Measurements from ENCODE around the gene KCNJ6. TPM values are rescaled to one million over a fixed set of nuclear protein-coding genes. Genes with fewer than 3 reads are reported as not detected.

KCNJ6 gene
- total and polyA plus RNA-seq, 10 of the 15 experiments (the other 5 are each of a cell fraction or from before 2014, with no cell fraction given): 0.03 to 0.07 (median 0.04) TPM; not detected in 7

DNA sequence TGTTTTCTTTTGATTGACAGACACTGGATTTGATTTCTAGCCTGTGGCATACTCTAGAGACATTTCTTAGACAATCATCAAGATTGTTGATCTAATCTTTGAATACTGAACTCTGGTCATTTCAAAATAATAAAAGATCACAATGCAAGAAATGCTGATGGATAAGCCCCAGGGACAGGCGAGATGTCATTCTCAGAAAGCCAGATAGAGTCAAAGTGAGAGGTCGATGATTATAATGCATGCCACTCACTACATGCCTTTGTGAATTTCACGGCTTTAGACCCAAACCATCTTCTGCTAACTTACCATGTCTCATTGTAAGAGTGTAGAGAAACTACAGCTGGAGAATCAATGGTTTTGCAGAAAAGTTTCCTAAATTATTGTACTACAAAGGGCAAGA is 292.6 kb downstream of the KCNJ6 start (continued):
- TF ChIP-seq NBN (IDR thresholded peaks at IDR 0.05): no peak

- BruUV-seq (replicated peaks): no TSS peak
- Histone ChIP-seq H3K27me3 (replicated peaks in 1 of 2; ENCODE audit: control insufficient read depth in 2 of 2, insufficient read depth in 2 of 2, low read length in 1 of 2) (no peaks in the 10 kb centered on the region), H3K79me2 (ENCODE audit: control insufficient read depth, insufficient read depth, low read length) (no peaks in the 10 kb centered on the region), H3K36me3 (ENCODE audit: control insufficient read depth in 2 of 2, insufficient read depth in 2 of 2, low read length in 1 of 2) (no peaks in the 10 kb centered on the region), H3K4me3 (no peak overlapping the region), H4K20me1 (ENCODE audit: control insufficient read depth, insufficient read depth) (no peaks in the 10 kb centered on the region), H3K4me2 (ENCODE audit: control insufficient read depth, insufficient read depth) (no peak overlapping the region), H3K27ac (ENCODE audit: control insufficient read depth, insufficient read depth) (no peak overlapping the region), H3K9ac (ENCODE audit: control insufficient read depth, insufficient read depth, low read length) (no peak overlapping the region), H2AFZ (ENCODE audit: control insufficient read depth, low read depth, low read length) (no peak overlapping the region), H3K4me1 (ENCODE audit: control insufficient read depth, insufficient read depth, low read length) (peaks cover 3% of the 10 kb centered on the region; the same call in 1 of the 2 replicates), H3K9me3 (replicated peaks; ENCODE audit: control insufficient read depth, insufficient read depth, low read length) (no peaks in the 10 kb centered on the region; the same call in 1 of the 3 replicates)
- no peak for DNase-seq (ENCODE audit: low read depth, low spot score)
- no peak for ATAC-seq
- intact Hi-C loops (cut with micrococcal nuclease; ENCODE audit: unreplicated experiment): no loop called here
- FAIRE-seq: no peak
- POLR2A ChIA-PET: interaction anchor here (0.9 kb wide), 1 partner anchor 59 kb away, joined by 3 read pairs; no protein-coding TSS in a partner anchor
- 53% methylated on average over 3 of the region's 3 CpGs for WGBS (ENCODE audit: insufficient coverage, insufficient replicate concordance, low lambda C conversion rate, missing lambda C conversion rate)
- RAD21 ChIA-PET (ENCODE audit: unreplicated experiment): no interaction called here
- SMC1A ChIA-PET (ENCODE audit: uncharacterized antibody, unreplicated experiment): interaction anchor here (1.1 kb wide), 1 partner anchor 18 kb away, joined by 3 read pairs; no protein-coding TSS in a partner anchor
- CTCF ChIA-PET: interaction anchor here (1.7 to 3.1 kb wide), 2 partner anchors 13 to 59 kb away, joined by 4 to 14 read pairs; no protein-coding TSS in a partner anchor
- in situ Hi-C loops (cut with MboI): no loop called here
- TF ChIP-seq ELK1 (IDR thresholded peaks at IDR 0.05; ENCODE audit: low read depth, low read length) (no peak), ZBTB4 (CRISPR knock-in tag; IDR thresholded peaks at IDR 0.05) (no peak), NRF1 (conservative IDR thresholded peaks at IDR 0.05; ENCODE audit: low read depth, low read length) (no peak), ZNF274 (IDR thresholded peaks at IDR 0.05; ENCODE audit: insufficient read depth, insufficient read length) (no peak), GABPA (IDR thresholded peaks at IDR 0.05; ENCODE audit: low read depth) (no peak), RFX5 (IDR thresholded peaks at IDR 0.05; ENCODE audit: low read depth, low read length) (no peak), NFYA (IDR thresholded peaks at IDR 0.05; ENCODE audit: borderline replicate concordance, low read depth, low read length) (no peak), NBN (IDR thresholded peaks at IDR 0.05) (no peak), SIN3A (IDR thresholded peaks at IDR 0.05; ENCODE audit: low read depth, low read length) (no peak), PAX8 (IDR thresholded peaks at IDR 0.05) (no peak), REST (IDR thresholded peaks at IDR 0.05; ENCODE audit: low read depth, low read length) (no peak)
- TF ChIP-seq, protein P1, sequence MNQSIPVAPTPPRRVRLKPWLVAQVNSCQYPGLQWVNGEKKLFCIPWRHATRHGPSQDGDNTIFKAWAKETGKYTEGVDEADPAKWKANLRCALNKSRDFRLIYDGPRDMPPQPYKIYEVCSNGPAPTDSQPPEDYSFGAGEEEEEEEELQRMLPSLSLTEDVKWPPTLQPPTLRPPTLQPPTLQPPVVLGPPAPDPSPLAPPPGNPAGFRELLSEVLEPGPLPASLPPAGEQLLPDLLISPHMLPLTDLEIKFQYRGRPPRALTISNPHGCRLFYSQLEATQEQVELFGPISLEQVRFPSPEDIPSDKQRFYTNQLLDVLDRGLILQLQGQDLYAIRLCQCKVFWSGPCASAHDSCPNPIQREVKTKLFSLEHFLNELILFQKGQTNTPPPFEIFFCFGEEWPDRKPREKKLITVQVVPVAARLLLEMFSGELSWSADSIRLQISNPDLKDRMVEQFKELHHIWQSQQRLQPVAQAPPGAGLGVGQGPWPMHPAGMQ (IDR thresholded peaks at IDR 0.05; ENCODE audit: borderline replicate concordance): no peak
These were observed 293.1 kb downstream of the KCNJ6 start for GRCh38 chr21:37623183-37623582.

All from GM12878 (cell line).